A673 (cell line): ENCODE data around the gene PRDM1.

Source experiments
- EZH2 ChIP-seq: fragments of 200-600 bp; sonication (generic); IDR thresholded peaks from 2 replicates; pipeline ENCODE4 v1.6.1; 2017; ENCODE audit warnings: borderline replicate concordance, low read depth, mild to moderate bottlenecking, mixed read lengths, antibody characterized with exemption, low read length; ENCODE audit not compliant: poor library complexity, severe bottlenecking
- TF ChIP-seq, protein P1 (sequence below): fragments of 300-800, 200-600 bp; sonication (generic); conservative IDR thresholded peaks from 2 replicates; pipeline ENCODE4 v1.5.1; 2017; ENCODE audit warnings: low read depth, mild to moderate bottlenecking, antibody characterized with exemption, low read length, moderate library complexity, mixed read lengths

DNA sequence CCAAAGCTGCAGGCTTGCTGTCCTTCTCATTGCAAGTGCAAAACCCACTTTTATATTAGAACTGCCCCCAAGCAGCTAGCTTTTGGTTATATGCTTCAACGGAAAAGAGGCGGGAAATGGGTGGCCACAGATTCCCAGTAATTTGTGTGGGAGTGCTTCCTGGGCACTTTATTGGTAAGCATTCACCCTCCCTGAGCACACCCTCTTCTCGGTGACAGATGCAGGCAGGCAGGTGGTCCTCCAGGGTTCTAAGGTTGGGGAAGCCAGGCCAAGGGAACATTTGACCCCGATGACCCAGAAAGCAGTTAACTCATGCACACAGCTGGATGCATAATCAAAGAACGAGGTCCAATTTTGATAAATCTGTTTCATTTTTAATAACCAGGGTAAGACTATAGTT lies 29.1 kb downstream of the PRDM1 start:
- TF ChIP-seq, protein P1, sequence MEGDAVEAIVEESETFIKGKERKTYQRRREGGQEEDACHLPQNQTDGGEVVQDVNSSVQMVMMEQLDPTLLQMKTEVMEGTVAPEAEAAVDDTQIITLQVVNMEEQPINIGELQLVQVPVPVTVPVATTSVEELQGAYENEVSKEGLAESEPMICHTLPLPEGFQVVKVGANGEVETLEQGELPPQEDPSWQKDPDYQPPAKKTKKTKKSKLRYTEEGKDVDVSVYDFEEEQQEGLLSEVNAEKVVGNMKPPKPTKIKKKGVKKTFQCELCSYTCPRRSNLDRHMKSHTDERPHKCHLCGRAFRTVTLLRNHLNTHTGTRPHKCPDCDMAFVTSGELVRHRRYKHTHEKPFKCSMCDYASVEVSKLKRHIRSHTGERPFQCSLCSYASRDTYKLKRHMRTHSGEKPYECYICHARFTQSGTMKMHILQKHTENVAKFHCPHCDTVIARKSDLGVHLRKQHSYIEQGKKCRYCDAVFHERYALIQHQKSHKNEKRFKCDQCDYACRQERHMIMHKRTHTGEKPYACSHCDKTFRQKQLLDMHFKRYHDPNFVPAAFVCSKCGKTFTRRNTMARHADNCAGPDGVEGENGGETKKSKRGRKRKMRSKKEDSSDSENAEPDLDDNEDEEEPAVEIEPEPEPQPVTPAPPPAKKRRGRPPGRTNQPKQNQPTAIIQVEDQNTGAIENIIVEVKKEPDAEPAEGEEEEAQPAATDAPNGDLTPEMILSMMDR: no peak
- no peak for TF ChIP-seq EZH2
